Measurements from ENCODE around the gene SYT1. TPM values are rescaled to one million over a fixed set of nuclear protein-coding genes. Genes with fewer than 3 reads are reported as not detected.

The SYT1 gene
- total RNA-seq, 1 experiment from 2014 or later, result 44.9 TPM

GRCh38 chr12:79048962-79049361 lies 184.4 kb downstream of the SYT1 start:
- DNase-seq (ENCODE audit: low read depth, low spot score), result no peak

More at GRCh38 chr12:79048962-79049361, 184.4 kb downstream of the SYT1 start:
- intact Hi-C loops (cut with micrococcal nuclease), result no loop called here
- Histone ChIP-seq H3K36me3 (ENCODE audit: control insufficient read depth in 1 of 2, insufficient read depth in 2 of 2, low read length in 2 of 2) (no peaks in the 10 kb centered on the region), H3K79me2 (ENCODE audit: insufficient read depth, low read length) (no peaks in the 10 kb centered on the region), H3K9me2 (ENCODE audit: insufficient read depth) (no peaks in the 10 kb centered on the region; the same call in 1 of the 2 replicates), H3K27ac (ENCODE audit: low read depth, low read length) (no peak overlapping the region), H4K20me1 (ENCODE audit: insufficient read depth) (0 out of 2 replicates have a peak, but pooled peaks cover 6% of the 10 kb centered on the region), H3K9ac (ENCODE audit: low read length) (no peak overlapping the region), H3K4me2 (ENCODE audit: low read length) (no peak overlapping the region), H3K4me1 (ENCODE audit: control insufficient read depth in 1 of 2, insufficient read depth in 2 of 2, low read length in 2 of 2) (peaks cover 2% of the 10 kb centered on the region in 2 experiments; a peak in 1 of 4 replicates), H3K27me3 (ENCODE audit: insufficient read depth, low read length) (no peaks in the 10 kb centered on the region), H3K4me3 (replicated peaks in 1 of 2; ENCODE audit: low read depth in 1 of 2, low read length in 2 of 2) (no peak overlapping the region), H3K9me3 (ENCODE audit: control insufficient read depth in 1 of 2, insufficient read depth in 1 of 2, low read depth in 1 of 2, low read length in 2 of 2) (no peaks in the 10 kb centered on the region), H2AFZ (ENCODE audit: low read depth, low read length, poor library complexity, severe bottlenecking) (no peak overlapping the region)
- ChIA-PET POLR2A (no interaction called here), RAD21 (ENCODE audit: low non-redundant PET in 1 of 2, low total read pairs in 2 of 2, uncharacterized antibody in 2 of 2, unreplicated experiment in 2 of 2) (no interaction called here), CTCF (no interaction called here)
- TSS peak; percentile 11 for BruUV-seq (replicated peaks)
- no peak for TF ChIP-seq REST (IDR thresholded peaks at IDR 0.05; ENCODE audit: low read depth)
- no peak for TF ChIP-seq ATF3 (IDR thresholded peaks at IDR 0.05)
- TF ChIP-seq CTCF (IDR thresholded peaks at IDR 0.05 in 2 of 3, conservative IDR thresholded peaks at IDR 0.05 in 1 of 3; ENCODE audit: borderline replicate concordance in 1 of 3, insufficient read depth in 1 of 3, low read depth in 2 of 3, low read length in 2 of 3), result no peak
- no peak for TF ChIP-seq FOSL1 (IDR thresholded peaks at IDR 0.05; ENCODE audit: low read depth)
- TF ChIP-seq RAD21 (IDR thresholded peaks at IDR 0.05; ENCODE audit: low read depth), result no peak
- TF ChIP-seq POLR2A (IDR thresholded peaks at IDR 0.05; ENCODE audit: borderline replicate concordance, extremely low read depth, insufficient read depth, insufficient read length), result no peak
- no peak for TF ChIP-seq ZBTB33 (IDR thresholded peaks at IDR 0.05; ENCODE audit: extremely low read depth, insufficient replicate concordance, low read length)
- no peak for TF ChIP-seq CEBPB (IDR thresholded peaks at IDR 0.05; ENCODE audit: low read depth)
- no peak for TF ChIP-seq ZNF274 (IDR thresholded peaks at IDR 0.05; ENCODE audit: low read depth, low read length)
- TF ChIP-seq POLR2AphosphoS5 (IDR thresholded peaks at IDR 0.05; ENCODE audit: low read depth, low read length), result no peak
- TF ChIP-seq SIN3A (IDR thresholded peaks at IDR 0.05; ENCODE audit: low read depth), result no peak
- TF ChIP-seq CBX3 (IDR thresholded peaks at IDR 0.05; ENCODE audit: low read depth), result no peak
- TF ChIP-seq ZFX (IDR thresholded peaks at IDR 0.05), result no peak
- no peak for TF ChIP-seq EZH2 (IDR thresholded peaks at IDR 0.05)
- TF ChIP-seq SP1 (IDR thresholded peaks at IDR 0.05; ENCODE audit: low read depth), result no peak
- no peak for TF ChIP-seq SRF (IDR thresholded peaks at IDR 0.05; ENCODE audit: low read depth)
- TF ChIP-seq YY1 (IDR thresholded peaks at IDR 0.05; ENCODE audit: extremely low read depth, insufficient replicate concordance, low read depth, low read length), result no peak
- no peak for TF ChIP-seq EGR1 (IDR thresholded peaks at IDR 0.05; ENCODE audit: low read depth)
- no peak for ATAC-seq

All from HCT116 (cell line).